Ishikawa (cell line): ENCODE data around the gene MAP2K1.

Source experiments
- CEBPB ChIP-seq: IDR thresholded peaks from 2 replicates; pipeline ENCODE4 v1.6.1; 2012
- CREB1 ChIP-seq: IDR thresholded peaks from 2 replicates; pipeline ENCODE4 v1.6.1; 2012; ENCODE audit warnings: low read depth
- EP300 ChIP-seq: IDR thresholded peaks from 2 replicates; pipeline ENCODE4 v1.6.1; 2012; ENCODE audit warnings: borderline replicate concordance
- MAX ChIP-seq: IDR thresholded peaks from 2 replicates; pipeline ENCODE4 v1.6.1; 2012
- RAD21 ChIP-seq: IDR thresholded peaks from 2 replicates; pipeline ENCODE4 v1.6.1; 2012; ENCODE audit warnings: low read depth
- TAF1 ChIP-seq: IDR thresholded peaks from 2 replicates; pipeline ENCODE4 v1.6.1; 2012; ENCODE audit warnings: low read depth, mild to moderate bottlenecking
- TCF12 ChIP-seq: IDR thresholded peaks from 2 replicates; pipeline ENCODE4 v1.6.1; 2012; ENCODE audit warnings: low read depth
- YY1 ChIP-seq: IDR thresholded peaks from 2 replicates; pipeline ENCODE4 v1.6.1; 2012; ENCODE audit warnings: low read depth

DNA sequence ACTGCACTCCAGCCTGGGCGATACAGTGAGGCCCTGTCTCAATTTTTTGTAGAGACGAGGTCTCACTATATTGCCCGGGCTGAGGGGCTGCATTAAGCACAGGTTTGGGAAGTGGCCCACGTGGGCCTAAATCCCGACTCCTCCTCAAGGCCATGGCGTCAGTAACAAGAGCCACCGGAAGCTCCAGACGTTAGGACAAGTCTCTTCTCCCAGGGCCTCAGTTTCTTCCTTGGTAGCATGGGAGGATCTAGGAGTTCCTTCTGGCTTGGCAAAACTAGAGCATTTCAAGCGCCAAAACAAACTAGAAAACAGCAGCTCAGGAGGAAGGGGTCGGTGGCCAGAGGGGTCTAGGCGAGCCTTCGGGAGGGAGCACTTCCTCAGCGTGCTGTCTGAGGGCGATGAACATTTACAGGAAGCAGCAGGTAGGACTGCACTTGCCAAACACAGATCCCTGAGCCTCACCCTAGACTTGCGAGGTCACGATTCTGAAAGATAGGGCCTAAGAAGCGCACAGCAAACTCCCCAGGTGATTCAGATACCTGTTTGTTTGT lies 110.3 kb downstream of the MAP2K1 start:
- TF ChIP-seq TCF12 = no peak
- no peak for TF ChIP-seq YY1
- TF ChIP-seq CEBPB = no peak
- no peak for TF ChIP-seq MAX
- no peak for TF ChIP-seq TAF1
- no peak for TF ChIP-seq CREB1
- no peak for TF ChIP-seq EP300
- TF ChIP-seq RAD21 = no peak
